NCI-H774 (cell line): ENCODE measurements around the gene BLTP2.

Source experiments
- DNase-seq: peaks from one replicate; lab custom pipeline; 2025; lab: John Stamatoyannopoulos, UW

BLTP2 gene

DNA sequence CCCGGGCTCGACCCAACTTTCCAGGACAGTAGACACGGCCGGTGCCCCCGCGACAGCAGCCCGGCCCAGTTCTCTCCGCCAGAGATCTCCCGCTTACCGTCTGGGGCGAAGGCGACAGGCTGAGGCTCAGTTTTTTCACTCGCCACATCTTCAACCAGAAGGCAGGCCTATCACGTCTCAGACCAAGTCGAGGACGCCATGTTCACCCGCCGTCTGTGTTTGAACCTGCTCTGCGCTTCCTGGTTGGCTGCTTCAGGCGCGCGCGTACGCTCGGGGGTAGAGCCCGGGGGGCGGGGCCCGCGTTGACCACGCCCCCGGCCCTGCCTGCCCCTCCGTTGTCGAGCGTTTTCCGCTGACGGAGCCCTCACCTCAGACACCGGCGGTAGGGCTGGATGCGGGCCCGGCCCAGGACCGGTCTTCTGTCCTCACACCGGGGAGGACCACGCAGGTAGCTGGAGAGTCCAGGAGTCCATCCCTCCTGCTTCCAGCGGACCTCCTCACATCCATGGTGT, 46.1 kb downstream of the BLTP2 start, which contains the start of gene SPAG5:
TSS of gene SPAG5 (minus strand) at position 227 of the 512 bp plus-strand sequence. CDS start at position 148, 79 bp downstream.
- peak; percentile 97 for DNase-seq

DNA sequence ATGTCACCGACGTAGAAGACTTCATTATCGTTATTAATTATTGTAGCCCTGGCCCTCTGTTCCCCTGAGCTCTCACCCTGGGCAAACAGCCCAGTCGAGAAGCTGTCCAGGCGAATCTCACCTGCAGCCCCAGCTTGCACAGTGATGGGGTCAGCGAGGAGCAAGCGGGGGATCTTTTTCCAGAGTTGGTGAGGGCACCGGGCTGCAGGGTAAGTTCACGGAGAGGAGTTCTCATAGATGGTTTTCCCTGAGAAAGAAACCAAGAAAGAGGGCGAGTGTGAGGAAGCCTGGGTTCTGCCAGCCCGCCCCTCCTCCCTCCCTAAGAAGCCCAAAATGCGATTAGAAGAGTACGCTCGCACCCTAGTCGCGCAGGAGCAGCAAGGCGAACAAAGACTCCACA, 46.6 kb downstream of the BLTP2 start:
- no peak for DNase-seq

DNA sequence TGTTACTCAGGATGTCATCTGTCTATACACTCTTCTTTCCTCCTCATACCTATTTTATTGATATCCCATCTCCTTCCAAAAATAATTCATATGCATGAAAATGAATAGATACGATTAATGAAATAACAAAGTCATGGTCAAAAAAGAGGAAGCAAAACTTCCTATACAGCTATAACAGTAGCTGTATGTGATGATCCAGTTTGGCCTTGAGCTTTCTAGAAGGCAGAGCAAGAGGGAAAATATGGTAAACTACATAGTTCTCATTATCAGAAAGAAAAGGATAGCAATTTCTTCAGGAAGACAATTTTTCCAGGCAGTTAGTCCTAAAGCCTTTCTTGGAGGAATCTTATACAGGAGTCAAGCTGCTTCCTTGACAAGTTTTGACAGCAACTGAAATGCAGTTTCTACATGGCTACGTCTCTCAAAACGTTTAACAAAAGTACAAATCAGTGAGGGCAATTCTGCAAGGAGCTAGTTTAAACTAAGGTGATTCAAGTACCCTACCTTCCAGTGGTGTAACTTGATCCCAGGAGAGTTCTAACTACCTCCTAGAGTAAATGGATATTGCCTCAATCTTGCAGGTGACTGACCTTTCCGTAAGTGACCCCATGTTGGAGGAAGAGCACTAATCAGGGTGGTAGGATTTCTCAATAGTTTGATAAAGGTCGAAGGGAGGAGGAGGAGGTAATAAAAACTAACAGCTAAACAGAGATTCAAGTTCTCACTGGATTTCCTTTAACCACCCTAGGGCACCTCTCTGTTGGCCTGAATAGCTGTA, 47.2 kb downstream of the BLTP2 start:
- no peak for DNase-seq
